ENCODE data around the gene THSD7A. TPM values are rescaled to one million over a fixed set of nuclear protein-coding genes. Genes with fewer than 3 reads are reported as not detected.
A peak's percentile ranks its signal among the peaks of the same experiment; 100 is the strongest.

The THSD7A gene
- total RNA-seq (2021; fragmentation: NEBNext Ultra II Directional; extraction: Animal tissue kit (Norgen Biotek cat#: 25700)) (1.2 and 1.6 TPM in 2 replicates), polyA plus RNA-seq (2011; rRNA removed) (0.30 and 0.44 TPM in 2 replicates), polyA minus RNA-seq (2011; rRNA and poly(A)+ RNA removed) (2.6 and 3.3 TPM in 2 replicates)
- polyA plus RNA-seq (2011; cell fraction: cytosol; rRNA removed) = 0.44 TPM
- polyA plus RNA-seq (2011; cell fraction: nucleus; rRNA removed) = 0.97 TPM
- polyA plus RNA-seq (2012, experiment 1 of 2) = 0.54 to 1.1 TPM (median 0.71 TPM) in 4 replicates
- polyA plus RNA-seq (2012, experiment 2 of 2) = 0.04 TPM
- 0.39 TPM for polyA plus RNA-seq (2013, experiment 1 of 2)
- polyA plus RNA-seq (2013, experiment 2 of 2) = 0.37 TPM
- polyA minus RNA-seq (2011; cell fraction: cytosol; rRNA and poly(A)+ RNA removed) = 1.5 TPM
- polyA minus RNA-seq (2011; cell fraction: nucleus; rRNA and poly(A)+ RNA removed) = 5.9 TPM
- long read RNA-seq, experiment 1, partial matches to known transcripts = 1 of 1 reads
- long read RNA-seq, experiment 1, other reads (novel, unspliced or antisense) = 0 of 1 reads
- long read RNA-seq, experiment 2, partial matches to known transcripts = 0 of 1 reads
- long read RNA-seq, experiment 2, other reads (novel, unspliced or antisense) = 0 of 1 reads

GRCh38 chr7:11831736-11832495, at the start of gene THSD7A:
THSD7A (minus strand) TSS chr7:11832198; CDS start chr7:11831946, 252 bp downstream.
- no peaks in the 10 kb centered on the region for H3K79me2 ChIP-seq (ENCODE audit: control insufficient read depth in 1 of 2, insufficient read depth in 2 of 2, low read length in 2 of 2)
- DNase-seq (ENCODE audit: low read depth in 1 of 2, low spot score in 2 of 2) (peak; percentile 10 to 79), FAIRE-seq (no peak)
- no peak within 1 kb of the TSS for H3K18ac ChIP-seq (ENCODE audit: extremely low read depth, low read length)
- peak within 1 kb of the TSS; percentile 17 for H4K91ac ChIP-seq (replicated peaks; ENCODE audit: insufficient read length, low read length)
- no peak within 1 kb of the TSS for H3K56ac ChIP-seq (replicated peaks; ENCODE audit: insufficient read length, low read depth, low read length)
- no peak within 1 kb of the TSS for H2AK5ac ChIP-seq (ENCODE audit: low read depth, low read length)
- H3K9me3 ChIP-seq (ENCODE audit: insufficient read depth in 2 of 2, low read depth in 1 of 2, low read length in 1 of 2) = 0 out of 4 replicates have a peak, but pooled peaks cover 0 to 5% of the 10 kb centered on the region in 2 experiments
- peak within 1 kb of the TSS in 3 of 4 experiments; percentile 23 to 67 (median 57); a peak in 4 of 7 replicates for H3K9ac ChIP-seq (replicated peaks in 1 of 4; ENCODE audit: extremely low read depth in 1 of 4, low read depth in 3 of 4, low read length in 3 of 4)
- peak within 1 kb of the TSS; percentile 86 for H2AFZ ChIP-seq (ENCODE audit: low read length)
- 3% methylated on average over 38 of the region's 62 CpGs; no CpG with 5 or more reads in 1 of the 2 experiments for WGBS, 2 experiments (ENCODE audit: extremely low coverage in 1 of 2, insufficient coverage in 1 of 2, insufficient read length in 1 of 2, insufficient replicate concordance in 2 of 2, low coverage in 1 of 2, low lambda C conversion rate in 2 of 2, missing lambda C conversion rate in 1 of 2)
- no peaks in the 10 kb centered on the region for H4K20me1 ChIP-seq (replicated peaks in 1 of 2; ENCODE audit: control insufficient read depth in 1 of 2, insufficient read depth in 2 of 2, low read length in 2 of 2)
- peak within 1 kb of the TSS; percentile 58 to 84 (median 64) for H3K4me3 ChIP-seq (ENCODE audit: extremely low read depth in 1 of 4, insufficient read depth in 2 of 4, low read depth in 3 of 4, low read length in 4 of 4)
- H3K23ac ChIP-seq (ENCODE audit: insufficient read length) = no peak within 1 kb of the TSS
- ChIA-PET POLR2A (ENCODE audit: partially characterized antibody) (interaction anchor here (0.6 to 1.3 kb wide), 3 partner anchors 14 to 379 kb away, joined by 3 to 4 read pairs (median 3); partner anchors contain the start of gene TMEM106B), CTCF (ENCODE audit: partially characterized antibody) (interaction anchor here (0.6 to 1.4 kb wide), 8 partner anchors 13 to 664 kb away, joined by 3 to 4 read pairs (median 3); no protein-coding TSS in a partner anchor)
- peak within 1 kb of the TSS; percentile 86 to 94 for H3K4me2 ChIP-seq (ENCODE audit: insufficient read depth in 1 of 2, low read depth in 2 of 2, low read length in 2 of 2)
- H3K27ac ChIP-seq (ENCODE audit: low read depth, low read length) = no peak within 1 kb of the TSS
- H3K4me1 ChIP-seq (replicated peaks in 1 of 4; ENCODE audit: control insufficient read depth in 3 of 4, insufficient read depth in 4 of 4, low read length in 3 of 4) = peaks cover 0 to 2% (median 0%) of the 10 kb centered on the region in 4 experiments; a peak in 2 of 7 replicates
- H2BK20ac ChIP-seq (ENCODE audit: low read length) = no peak within 1 kb of the TSS
- no peak within 1 kb of the TSS for H2BK15ac ChIP-seq (ENCODE audit: low read length)
- no peak within 1 kb of the TSS for H2BK12ac ChIP-seq (ENCODE audit: low read depth, low read length)
- H3K79me1 ChIP-seq (ENCODE audit: low read depth, low read length) = no peaks in the 10 kb centered on the region
- 0 out of 7 replicates have a peak, but pooled peaks cover 0 to 2% (median under 1%) of the 10 kb centered on the region in 4 experiments for H3K27me3 ChIP-seq (replicated peaks in 1 of 4; ENCODE audit: control insufficient read depth in 3 of 4, extremely low read depth in 1 of 4, insufficient read depth in 3 of 4, low read length in 3 of 4)
- H3K36me3 ChIP-seq (ENCODE audit: control insufficient read depth in 2 of 4, insufficient read depth in 4 of 4, low read length in 3 of 4) = no peaks in the 10 kb centered on the region
- H3K4ac ChIP-seq (replicated peaks; ENCODE audit: insufficient read length, low read depth, low read length) = no peak within 1 kb of the TSS
- no peak within 1 kb of the TSS for H2BK5ac ChIP-seq (ENCODE audit: low read depth, low read length)
- H2BK120ac ChIP-seq (replicated peaks; ENCODE audit: low read depth, low read length) = no peak within 1 kb of the TSS
- peak within 1 kb of the TSS; percentile 87 for H4K5ac ChIP-seq (ENCODE audit: insufficient read length, low read depth, low read length)
- H4K8ac ChIP-seq (ENCODE audit: extremely low read depth, insufficient read depth, low read length) = 0 out of 2 replicates have a peak within 1 kb of the TSS, but pooled peaks have one; percentile 2
- H3K14ac ChIP-seq (ENCODE audit: insufficient read length) = no peak within 1 kb of the TSS
- peaks cover 11% of the 10 kb centered on the region; the same call in 1 of the 2 replicates for H3K23me2 ChIP-seq (ENCODE audit: low read depth, low read length)
- TF ChIP-seq SP1 (IDR thresholded peaks at IDR 0.05; ENCODE audit: low read depth, low read length) (no peak), HDAC2 (IDR thresholded peaks at IDR 0.05; ENCODE audit: borderline replicate concordance in 1 of 2, low read depth in 2 of 2, low read length in 2 of 2) (peak in 1 of 2 experiments; percentile 34; a peak in 1 of 4 replicates), CHD2 (IDR thresholded peaks at IDR 0.05; ENCODE audit: low read length) (no peak), TEAD4 (IDR thresholded peaks at IDR 0.05; ENCODE audit: low read depth, low read length) (no peak), NRF1 (IDR thresholded peaks at IDR 0.05; ENCODE audit: low read depth, low read length) (no peak), FOSL1 (IDR thresholded peaks at IDR 0.05; ENCODE audit: insufficient read depth, low read depth, low read length) (no peak), RBBP5 (IDR thresholded peaks at IDR 0.05; ENCODE audit: borderline replicate concordance, low read depth, low read length) (peak; percentile 81; the same call in 1 of the 2 replicates), ASH2L (IDR thresholded peaks at IDR 0.05; ENCODE audit: low read length) (peak; percentile 96)

Data from H1 (cell line).